ENCODE data around the gene SCCPDH.

DNA sequence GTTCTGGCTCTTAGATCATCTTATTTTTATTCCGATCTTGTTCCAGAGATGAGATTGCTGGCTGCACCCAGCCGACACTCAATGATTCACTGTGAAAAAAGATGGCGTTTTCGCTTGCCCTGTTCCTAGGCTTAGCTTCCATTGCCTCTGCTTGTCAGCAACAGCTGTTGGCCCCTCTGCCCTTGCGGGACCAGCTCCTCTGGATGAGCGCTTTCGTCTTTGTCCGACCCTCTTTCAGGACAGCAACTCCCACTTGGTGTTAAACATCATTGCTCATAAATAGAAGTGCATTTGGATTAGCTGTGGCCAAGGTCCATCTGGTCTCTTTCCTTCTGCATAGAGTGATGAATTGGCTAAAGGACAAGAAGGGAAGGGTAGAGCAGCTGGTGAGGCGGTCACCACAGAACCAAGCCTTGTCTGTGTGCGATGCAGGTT lies 43.5 kb upstream of the SCCPDH start:
- TF ChIP-seq POLR2A (IDR thresholded peaks at IDR 0.05; ENCODE audit: low read length) (no peak), GATA1 (IDR thresholded peaks at IDR 0.05; ENCODE audit: low read depth, low read length) (no peak)

All from erythroblast (primary cell).